ENCODE measurements around the gene KIF1C. TPM values are rescaled to one million over a fixed set of nuclear protein-coding genes. Genes with fewer than 3 reads are reported as not detected.

The KIF1C gene
- total and polyA plus RNA-seq, 9 of the 15 experiments (the other 6 are each of a cell fraction or from before 2014, with no cell fraction given): 0.38 to 68.4 (median 25.1) TPM

GRCh38 chr17:4948931-4949320 is 48.8 kb upstream of the KIF1C start (continued):
- TF ChIP-seq REST (IDR thresholded peaks at IDR 0.05; ENCODE audit: borderline replicate concordance) (peak; percentile 72), REST (CRISPR knock-in tag; IDR thresholded peaks at IDR 0.05; ENCODE audit: low read depth) (no peak), CXXC5 (CRISPR knock-in tag; IDR thresholded peaks at IDR 0.05) (peak; percentile 63), ZNF347 (CRISPR knock-in tag; IDR thresholded peaks at IDR 0.05; ENCODE audit: low read depth) (no peak), NFATC3 (IDR thresholded peaks at IDR 0.05) (no peak), NCOA2 (IDR thresholded peaks at IDR 0.05; ENCODE audit: partially characterized antibody in 2 of 2) (no peak), MTA3 (IDR thresholded peaks at IDR 0.05; ENCODE audit: borderline replicate concordance) (no peak), ZNF253 (CRISPR knock-in tag; conservative IDR thresholded peaks at IDR 0.05) (no peak), ELF2 (CRISPR knock-in tag; IDR thresholded peaks at IDR 0.05) (no peak), ZNF134 (CRISPR knock-in tag; conservative IDR thresholded peaks at IDR 0.05) (no peak), SMAD4 (CRISPR knock-in tag; conservative IDR thresholded peaks at IDR 0.05) (peak; percentile 18), TCFL5 (CRISPR knock-in tag; conservative IDR thresholded peaks at IDR 0.05) (no peak), PATZ1 (CRISPR knock-in tag; IDR thresholded peaks at IDR 0.05; ENCODE audit: borderline replicate concordance) (no peak), ZNF778 (CRISPR knock-in tag; IDR thresholded peaks at IDR 0.05) (no peak), SMARCC2 (IDR thresholded peaks at IDR 0.05; ENCODE audit: low read depth) (no peak)
- TF ChIP-seq, protein P1, sequence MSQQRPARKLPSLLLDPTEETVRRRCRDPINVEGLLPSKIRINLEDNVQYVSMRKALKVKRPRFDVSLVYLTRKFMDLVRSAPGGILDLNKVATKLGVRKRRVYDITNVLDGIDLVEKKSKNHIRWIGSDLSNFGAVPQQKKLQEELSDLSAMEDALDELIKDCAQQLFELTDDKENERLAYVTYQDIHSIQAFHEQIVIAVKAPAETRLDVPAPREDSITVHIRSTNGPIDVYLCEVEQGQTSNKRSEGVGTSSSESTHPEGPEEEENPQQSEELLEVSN (IDR thresholded peaks at IDR 0.05; ENCODE audit: borderline replicate concordance in 1 of 2, extremely low read depth in 1 of 2, insufficient read depth in 1 of 2, insufficient read length in 1 of 2, low read depth in 1 of 2, low read length in 1 of 2, poor library complexity in 1 of 2, severe bottlenecking in 1 of 2): peak; percentile 25 to 41
- TF ChIP-seq, protein P2, sequence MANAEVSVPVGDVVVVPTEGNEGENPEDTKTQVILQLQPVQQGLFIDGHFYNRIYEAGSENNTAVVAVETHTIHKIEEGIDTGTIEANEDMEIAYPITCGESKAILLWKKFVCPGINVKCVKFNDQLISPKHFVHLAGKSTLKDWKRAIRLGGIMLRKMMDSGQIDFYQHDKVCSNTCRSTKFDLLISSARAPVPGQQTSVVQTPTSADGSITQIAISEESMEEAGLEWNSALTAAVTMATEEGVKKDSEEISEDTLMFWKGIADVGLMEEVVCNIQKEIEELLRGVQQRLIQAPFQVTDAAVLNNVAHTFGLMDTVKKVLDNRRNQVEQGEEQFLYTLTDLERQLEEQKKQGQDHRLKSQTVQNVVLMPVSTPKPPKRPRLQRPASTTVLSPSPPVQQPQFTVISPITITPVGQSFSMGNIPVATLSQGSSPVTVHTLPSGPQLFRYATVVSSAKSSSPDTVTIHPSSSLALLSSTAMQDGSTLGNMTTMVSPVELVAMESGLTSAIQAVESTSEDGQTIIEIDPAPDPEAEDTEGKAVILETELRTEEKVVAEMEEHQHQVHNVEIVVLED (CRISPR knock-in tag; IDR thresholded peaks at IDR 0.05): no peak

Measured in K562 (cell line).